ENCODE results near the gene EIF5B. TPM values are rescaled to one million over a fixed set of nuclear protein-coding genes. Genes with fewer than 3 reads are reported as not detected.
"Not testable (repeated sequence)": the region's sequence is repeated elsewhere in the genome, so short reads cannot be mapped to it uniquely, and the experiment has no call there.

EIF5B gene
- total and polyA plus RNA-seq, 2 of the 4 experiments (the other 2 are of a cell fraction) = 19.7 to 21.8 TPM

GRCh38 chr2:99354070-99354469 is 16.9 kb downstream of the EIF5B start:
- H2AFZ ChIP-seq (replicated peaks; ENCODE audit: low read length, poor library complexity) = no peak overlapping the region
- H4K91ac ChIP-seq (ENCODE audit: insufficient read depth, low read depth, low read length) = no peak overlapping the region
- no peak overlapping the region for H3K56ac ChIP-seq (ENCODE audit: extremely low read depth, insufficient read depth, low read length)
- no peak overlapping the region for H2BK120ac ChIP-seq (ENCODE audit: low read depth, low read length)
- no peak overlapping the region for H4K5ac ChIP-seq (ENCODE audit: low read depth, low read length)
- dilution Hi-C loops (cut with HindIII; ENCODE audit: low sequenced_read_pairs, unreplicated experiment) (no loop called here), in situ Hi-C loops (cut with MboI; ENCODE audit: low sequenced_read_pairs) (no loop called here), intact Hi-C loops (cut with micrococcal nuclease) (no loop called here)
- DNase-seq = peak; percentile 46
- TF ChIP-seq MAZ (IDR thresholded peaks at IDR 0.05; ENCODE audit: borderline replicate concordance, low read depth, low read length) = no peak
- no peaks in the 10 kb centered on the region for H3K36me3 ChIP-seq (ENCODE audit: control insufficient read depth, insufficient read depth, low read length)
- no CpG with 5 or more reads among the region's 1 CpG for WGBS, 2 experiments (ENCODE audit: extremely low coverage in 2 of 2, insufficient read length in 1 of 2)
- peak overlapping the region; percentile 21; the same call in 1 of the 2 replicates for H3K4me2 ChIP-seq (ENCODE audit: low read depth, low read length)
- POLR2A ChIA-PET (ENCODE audit: unreplicated experiment) = no interaction called here
- no peaks in the 10 kb centered on the region for H3K27me3 ChIP-seq (ENCODE audit: control insufficient read depth, insufficient read depth, low read length)
- no peak overlapping the region for H2BK20ac ChIP-seq (ENCODE audit: low read depth, low read length)
- H2AK5ac ChIP-seq (ENCODE audit: low read depth, low read length) = no peak overlapping the region
- H3K4me1 ChIP-seq (ENCODE audit: control insufficient read depth, insufficient read depth, low read length) = peaks cover 4% of the 10 kb centered on the region; the same call in 1 of the 2 replicates
- no peak overlapping the region for H2AK9ac ChIP-seq (replicated peaks; ENCODE audit: low read depth, low read length, poor library complexity)
- H3K23ac ChIP-seq (ENCODE audit: low read depth, low read length) = no peak overlapping the region
- H2BK5ac ChIP-seq (ENCODE audit: low read depth, low read length, poor library complexity, severe bottlenecking) = no peak overlapping the region
- H3K14ac ChIP-seq (replicated peaks; ENCODE audit: low read depth, low read length) = no peak overlapping the region
- no peak overlapping the region for H4K8ac ChIP-seq (ENCODE audit: low read depth in 2 of 2, low read length in 2 of 2)
- H3K4me3 ChIP-seq (ENCODE audit: insufficient read depth, low read depth, low read length) = no peak overlapping the region
- H3K27ac ChIP-seq (ENCODE audit: insufficient read depth, low read length) = no peak overlapping the region
- no peak overlapping the region for H2BK15ac ChIP-seq (ENCODE audit: low read depth, low read length)
- H3K9ac ChIP-seq (ENCODE audit: low read depth, low read length) = no peak overlapping the region
- peak; percentile 63 for ATAC-seq (ENCODE audit: low read depth)
- H3K9me1 ChIP-seq (ENCODE audit: insufficient read depth, low read length) = no peaks in the 10 kb centered on the region
- H3K4ac ChIP-seq (ENCODE audit: low read depth, low read length) = no peak overlapping the region
- no peak overlapping the region for H3K18ac ChIP-seq (ENCODE audit: low read depth, low read length)
- H4K20me1 ChIP-seq (ENCODE audit: insufficient read depth, low read length) = peaks cover 24% of the 10 kb centered on the region
- H3K9me3 ChIP-seq (ENCODE audit: control insufficient read depth, insufficient read depth, low read length) = no peaks in the 10 kb centered on the region
- no TSS peak for BruUV-seq (replicated peaks)
- peaks cover 23 to 47% of the 10 kb centered on the region in 2 experiments for H3K79me1 ChIP-seq (ENCODE audit: low read depth in 1 of 2, low read length in 2 of 2)
- CTCF ChIA-PET = no interaction called here

- H3K9me1 ChIP-seq (ENCODE audit: insufficient read depth, low read length); H4K91ac ChIP-seq (ENCODE audit: insufficient read depth, low read depth, low read length); DNase-seq; H3K56ac ChIP-seq (ENCODE audit: extremely low read depth, insufficient read depth, low read length); H3K18ac ChIP-seq (ENCODE audit: low read depth, low read length); intact Hi-C loops (cut with micrococcal nuclease); H3K9me3 ChIP-seq (ENCODE audit: control insufficient read depth, insufficient read depth, low read length); H3K14ac ChIP-seq (replicated peaks; ENCODE audit: low read depth, low read length); CTCF ChIA-PET; ATAC-seq (ENCODE audit: low read depth); H2BK120ac ChIP-seq (ENCODE audit: low read depth, low read length); H3K27me3 ChIP-seq (ENCODE audit: control insufficient read depth, insufficient read depth, low read length); in situ Hi-C loops (cut with MboI; ENCODE audit: low sequenced_read_pairs); H3K4me3 ChIP-seq (ENCODE audit: insufficient read depth, low read depth, low read length); dilution Hi-C loops (cut with HindIII; ENCODE audit: low sequenced_read_pairs, unreplicated experiment); H4K5ac ChIP-seq (ENCODE audit: low read depth, low read length); H2AK5ac ChIP-seq (ENCODE audit: low read depth, low read length); H3K23ac ChIP-seq (ENCODE audit: low read depth, low read length); H3K4me1 ChIP-seq (ENCODE audit: control insufficient read depth, insufficient read depth, low read length); H2BK15ac ChIP-seq (ENCODE audit: low read depth, low read length); BruUV-seq (replicated peaks); H3K36me3 ChIP-seq (ENCODE audit: control insufficient read depth, insufficient read depth, low read length); H3K27ac ChIP-seq (ENCODE audit: insufficient read depth, low read length); H3K9ac ChIP-seq (ENCODE audit: low read depth, low read length); H2BK5ac ChIP-seq (ENCODE audit: low read depth, low read length, poor library complexity, severe bottlenecking); H3K4me2 ChIP-seq (ENCODE audit: low read depth, low read length); H2BK20ac ChIP-seq (ENCODE audit: low read depth, low read length); H2AK9ac ChIP-seq (replicated peaks; ENCODE audit: low read depth, low read length, poor library complexity); H3K4ac ChIP-seq (ENCODE audit: low read depth, low read length); POLR2A ChIA-PET (ENCODE audit: unreplicated experiment); H4K8ac ChIP-seq (ENCODE audit: low read depth in 2 of 2, low read length in 2 of 2); H2AFZ ChIP-seq (replicated peaks; ENCODE audit: low read length, poor library complexity): not testable (repeated sequence)
- Histone ChIP-seq H3K79me1 (ENCODE audit: low read depth in 1 of 2, low read length in 2 of 2) (peaks cover 26 to 51% of the 10 kb centered on the region in 2 experiments), H4K20me1 (ENCODE audit: insufficient read depth, low read length) (peaks cover 22% of the 10 kb centered on the region)
- WGBS, 2 experiments (ENCODE audit: extremely low coverage in 2 of 2, insufficient read length in 1 of 2) = 93% methylated on average over 3 of the region's 8 CpGs; no CpG with 5 or more reads in 1 of the 2 experiments
Observed at GRCh38 chr2:99354825-99355224, 17.6 kb downstream of the EIF5B start.
